ENCODE results near the gene FBXL5.

DNA sequence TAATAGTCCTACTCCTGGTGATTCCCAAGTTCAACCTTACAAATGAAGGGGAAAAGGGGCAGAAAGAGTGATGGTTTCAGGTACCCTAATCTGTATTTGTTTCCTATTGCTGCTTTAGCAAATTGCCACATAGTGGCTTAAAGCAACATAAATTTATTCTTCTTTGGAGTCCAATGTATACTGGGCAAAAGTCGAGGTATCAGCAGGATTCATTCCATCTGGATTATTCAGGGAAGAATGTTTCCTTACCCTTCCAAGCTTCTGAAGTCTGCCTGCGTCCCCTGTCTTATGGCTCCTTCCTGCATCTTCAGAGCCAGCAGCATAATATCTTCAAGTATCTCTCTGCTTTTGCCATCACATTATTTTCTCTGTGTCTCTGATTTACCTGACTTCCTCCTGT lies 37.4 kb upstream of the FBXL5 start:
- TF ChIP-seq POLR2A (IDR thresholded peaks at IDR 0.05) (no peak), CTCF (IDR thresholded peaks at IDR 0.05) (no peak)
